SK-N-SH treated with all-trans-retinoic acid at 6 μM for 48 hours (cell line): ENCODE measurements around the gene ELFN1.

Experiments
- ATAC-seq: fragments of 200-7000 bp; cut with Tn5 transposase; 3 replicates; pipeline ENCODE4 v1.9.1; 2020; ENCODE audit warnings: mild to moderate bottlenecking, moderate library complexity
- ARNTL ChIP-seq: fragments of 450-650 bp; formaldehyde crosslinking; IDR thresholded peaks from 2 replicates; pipeline ENCODE4 v1.5.0; 2020; ENCODE audit warnings: low read depth, mild to moderate bottlenecking, moderate library complexity, borderline replicate concordance
- BACH2 ChIP-seq: fragments of 250-450 bp; sonication (Bioruptor Pico); IDR thresholded peaks from 2 replicates; pipeline ENCODE4 v1.9.0; 2021; ENCODE audit warnings: mild to moderate bottlenecking, borderline replicate concordance
- CREB5 ChIP-seq: fragments of 250-450 bp; sonication (Bioruptor Pico); IDR thresholded peaks from 2 replicates; pipeline ENCODE4 v1.5.1; 2020; ENCODE audit warnings: low read depth, mild to moderate bottlenecking, moderate library complexity
- CSDC2 ChIP-seq: fragments of 250-450 bp; sonication (Bioruptor Pico); IDR thresholded peaks from 2 replicates; pipeline ENCODE4 v1.5.0; 2020; ENCODE audit warnings: mild to moderate bottlenecking, moderate library complexity
- CSRNP3 ChIP-seq: fragments of 250-450 bp; sonication (Bioruptor Pico); IDR thresholded peaks from 2 replicates; pipeline ENCODE4 v1.5.1; 2021; ENCODE audit warnings: mild to moderate bottlenecking, moderate library complexity
- ESRRG ChIP-seq: fragments of 250-450 bp; sonication (Bioruptor Pico); IDR thresholded peaks from 2 replicates; pipeline ENCODE4 v1.6.1; 2021; ENCODE audit warnings: mild to moderate bottlenecking
- GLIS3 ChIP-seq: fragments of 250-450 bp; sonication (Bioruptor Pico); IDR thresholded peaks from 2 replicates; pipeline ENCODE4 v1.5.0; 2020; ENCODE audit warnings: mild to moderate bottlenecking, moderate library complexity
- ISL1 ChIP-seq: fragments of 250-450 bp; sonication (Bioruptor Pico); IDR thresholded peaks from 2 replicates; pipeline ENCODE4 v2.1.2; 2022; ENCODE audit warnings: mild to moderate bottlenecking, moderate library complexity
- OSR1 ChIP-seq: fragments of 250-450 bp; sonication (Bioruptor Pico); IDR thresholded peaks from 2 replicates; pipeline ENCODE4 v1.8.0; 2022; ENCODE audit warnings: moderate library complexity, mild to moderate bottlenecking, inconsistent platforms
- POU6F1 ChIP-seq: fragments of 250-450 bp; sonication (Bioruptor Pico); IDR thresholded peaks from 2 replicates; pipeline ENCODE4 v1.8.0; 2021; ENCODE audit warnings: low read depth, mild to moderate bottlenecking, moderate library complexity, borderline replicate concordance
- PPARA ChIP-seq: fragments of 250-450 bp; sonication (Bioruptor Pico); IDR thresholded peaks from 2 replicates; pipeline ENCODE4 v1.5.0; 2020; ENCODE audit warnings: mild to moderate bottlenecking, borderline replicate concordance
- RARB ChIP-seq: fragments of 250-450 bp; sonication (Bioruptor Pico); IDR thresholded peaks from 2 replicates; pipeline ENCODE4 v1.8.0; 2021; ENCODE audit warnings: mild to moderate bottlenecking, moderate library complexity
- SNAI2 ChIP-seq: fragments of 250-450 bp; sonication (Bioruptor Pico); IDR thresholded peaks from 2 replicates; pipeline ENCODE4 v1.5.0; 2020; ENCODE audit warnings: mild to moderate bottlenecking, moderate library complexity
- TCF4 ChIP-seq: fragments of 250-450 bp; sonication (Bioruptor Pico); IDR thresholded peaks from 2 replicates; pipeline ENCODE4 v1.8.0; 2021; ENCODE audit warnings: mild to moderate bottlenecking, moderate library complexity, borderline replicate concordance
- TOX ChIP-seq: fragments of 250-450 bp; sonication (Bioruptor Pico); IDR thresholded peaks from 2 replicates; pipeline ENCODE4 v1.8.0; 2021; ENCODE audit warnings: mild to moderate bottlenecking, moderate library complexity, borderline replicate concordance
- TSHZ2 ChIP-seq: fragments of 250-450 bp; sonication (Bioruptor Pico); IDR thresholded peaks from 2 replicates; pipeline ENCODE4 v1.5.0; 2020; ENCODE audit warnings: mild to moderate bottlenecking, moderate library complexity
- ZC3H10 ChIP-seq: fragments of 250-450 bp; sonication (Bioruptor Pico); IDR thresholded peaks from 2 replicates; pipeline ENCODE4 v1.5.1; 2021; ENCODE audit warnings: mild to moderate bottlenecking, moderate library complexity
- ZFP3 ChIP-seq: fragments of 250-450 bp; sonication (Bioruptor Pico); IDR thresholded peaks from 2 replicates; pipeline ENCODE4 v1.5.0; 2020; ENCODE audit warnings: mild to moderate bottlenecking, moderate library complexity
- ZFP30 ChIP-seq: fragments of 450-650 bp; formaldehyde crosslinking; IDR thresholded peaks from 2 replicates; pipeline ENCODE4 v1.5.0; 2022; ENCODE audit warnings: mild to moderate bottlenecking, moderate library complexity
- ZNF565 ChIP-seq: fragments of 450-650 bp; formaldehyde crosslinking; conservative IDR thresholded peaks from 2 replicates; pipeline ENCODE4 v1.5.0; 2020; ENCODE audit warnings: low read depth, mild to moderate bottlenecking, moderate library complexity
- ZNF70 ChIP-seq: fragments of 450-650 bp; formaldehyde crosslinking; IDR thresholded peaks from 2 replicates; pipeline ENCODE4 v1.5.0; 2020; ENCODE audit warnings: mild to moderate bottlenecking, moderate library complexity
- ZNF8 ChIP-seq: fragments of 450-650 bp; formaldehyde crosslinking; IDR thresholded peaks from 2 replicates; pipeline ENCODE4 v1.5.0; 2020; ENCODE audit warnings: mild to moderate bottlenecking, moderate library complexity

The ELFN1 gene

GRCh38 chr7:1748839-1749173 is 78.7 kb downstream of the ELFN1 start:
- TF ChIP-seq ISL1 (CRISPR knock-in tag) (no peak), SNAI2 (CRISPR knock-in tag) (no peak), ZFP3 (no peak), ZNF565 (CRISPR knock-in tag) (no peak), ZNF8 (CRISPR knock-in tag) (no peak), CREB5 (no peak), TCF4 (CRISPR knock-in tag) (no peak), TSHZ2 (CRISPR knock-in tag) (no peak), PPARA (CRISPR knock-in tag) (no peak), ESRRG (CRISPR knock-in tag) (no peak), CSDC2 (CRISPR knock-in tag) (no peak), ZC3H10 (CRISPR knock-in tag) (no peak), GLIS3 (no peak)
- no peak for ATAC-seq

GRCh38 chr7:1749351-1749863 is 79.3 kb downstream of the ELFN1 start:
- no peak; the same call in 2 of the 3 replicates for ATAC-seq
- TF ChIP-seq SNAI2 (CRISPR knock-in tag) = no peak
- no peak for TF ChIP-seq CREB5
- TF ChIP-seq ZC3H10 (CRISPR knock-in tag) = no peak
- TF ChIP-seq ISL1 (CRISPR knock-in tag) = no peak
- TF ChIP-seq ZNF70 (CRISPR knock-in tag) = no peak
- TF ChIP-seq PPARA (CRISPR knock-in tag) = no peak
- TF ChIP-seq GLIS3 = no peak
- no peak for TF ChIP-seq ARNTL
- TF ChIP-seq OSR1 (CRISPR knock-in tag) = no peak
- TF ChIP-seq RARB (CRISPR knock-in tag) = no peak
- no peak for TF ChIP-seq POU6F1 (CRISPR knock-in tag)
- TF ChIP-seq ZNF565 (CRISPR knock-in tag) = no peak
- TF ChIP-seq TSHZ2 (CRISPR knock-in tag) = no peak
- no peak for TF ChIP-seq CSRNP3 (CRISPR knock-in tag)
- no peak for TF ChIP-seq BACH2 (CRISPR knock-in tag)
- no peak for TF ChIP-seq CSDC2 (CRISPR knock-in tag)
- TF ChIP-seq ESRRG (CRISPR knock-in tag) = no peak
- no peak for TF ChIP-seq TOX
- no peak for TF ChIP-seq ZFP30 (CRISPR knock-in tag)
